HG02678 (cell line): Measurements from ENCODE around the gene DSEL.

Experiments
- ATAC-seq: cut with Tn5 transposase; IDR thresholded peaks from one replicate; pipeline ENCODE4 v1.9.1; 2021; ENCODE audit warnings: mild to moderate bottlenecking, moderate library complexity; ENCODE audit not compliant: unreplicated experiment

The DSEL gene

DNA sequence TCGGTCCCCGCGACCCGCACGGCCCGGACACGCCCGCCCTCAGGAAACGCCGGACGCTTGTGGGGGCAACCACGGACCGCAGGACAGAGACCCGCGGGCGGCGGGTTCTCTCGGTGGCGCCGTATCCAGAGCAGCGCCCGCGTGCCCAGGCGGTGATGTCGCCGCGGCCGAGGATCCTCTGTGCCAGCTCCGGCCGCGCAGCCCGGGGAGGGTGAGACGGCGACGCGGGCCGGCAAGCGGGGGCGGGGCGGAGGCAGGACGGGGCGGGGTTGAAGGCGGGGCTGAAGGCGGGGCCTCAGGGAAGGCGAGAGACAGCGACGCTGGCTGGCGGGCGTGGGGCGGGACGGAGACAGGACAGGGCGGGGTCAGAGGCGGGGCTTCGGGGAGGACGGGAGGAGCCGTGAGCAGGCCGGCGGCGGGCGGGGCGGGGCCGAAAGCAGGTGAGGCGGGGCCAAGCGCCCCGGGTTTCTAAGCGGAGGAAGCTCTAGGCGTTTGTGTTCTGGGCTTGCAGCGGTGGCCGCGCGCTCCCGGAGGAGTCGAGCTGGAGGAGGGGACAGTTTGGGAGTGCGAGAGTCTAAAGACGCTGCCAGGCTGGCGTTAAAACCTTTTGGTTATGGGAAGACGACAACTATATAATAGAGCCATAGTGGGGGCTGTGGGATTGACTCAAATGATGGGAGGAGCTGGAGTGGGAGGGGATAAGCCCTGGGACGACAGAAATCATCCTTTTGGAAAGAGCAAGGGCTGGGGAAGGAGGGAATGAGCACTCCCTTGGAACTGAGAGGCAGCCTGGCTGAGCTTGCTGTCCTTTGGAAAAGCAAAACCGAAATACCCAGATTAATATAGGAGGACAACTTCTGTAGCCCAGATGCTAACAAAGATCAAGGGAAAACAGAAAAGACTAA is at the start of gene DSEL:
Gene DSEL, minus strand, starts transcription at position 182 of the 905 bp plus-strand sequence. CDS start 2,112 bp downstream, outside the sequence.
- peak; percentile 96 for ATAC-seq

DNA sequence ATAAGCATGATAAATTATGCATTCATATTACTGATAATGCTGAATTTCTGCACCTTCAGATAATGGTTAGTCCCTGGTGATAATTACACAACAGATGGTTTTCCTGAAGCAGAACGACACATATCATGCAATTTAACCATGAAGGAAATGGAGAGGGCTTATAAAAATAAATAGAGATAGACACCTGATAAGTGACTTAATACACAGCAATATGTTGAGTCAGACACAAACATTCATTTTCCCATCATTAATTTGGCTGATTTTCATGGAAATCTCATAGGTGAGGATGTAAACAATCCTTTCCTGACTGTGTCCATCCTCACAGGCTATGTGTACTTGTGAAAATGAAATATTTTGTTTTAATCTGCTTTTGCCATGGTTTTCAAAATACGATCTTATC is 36.9 kb upstream of the DSEL start:
- ATAC-seq = no peak

DNA sequence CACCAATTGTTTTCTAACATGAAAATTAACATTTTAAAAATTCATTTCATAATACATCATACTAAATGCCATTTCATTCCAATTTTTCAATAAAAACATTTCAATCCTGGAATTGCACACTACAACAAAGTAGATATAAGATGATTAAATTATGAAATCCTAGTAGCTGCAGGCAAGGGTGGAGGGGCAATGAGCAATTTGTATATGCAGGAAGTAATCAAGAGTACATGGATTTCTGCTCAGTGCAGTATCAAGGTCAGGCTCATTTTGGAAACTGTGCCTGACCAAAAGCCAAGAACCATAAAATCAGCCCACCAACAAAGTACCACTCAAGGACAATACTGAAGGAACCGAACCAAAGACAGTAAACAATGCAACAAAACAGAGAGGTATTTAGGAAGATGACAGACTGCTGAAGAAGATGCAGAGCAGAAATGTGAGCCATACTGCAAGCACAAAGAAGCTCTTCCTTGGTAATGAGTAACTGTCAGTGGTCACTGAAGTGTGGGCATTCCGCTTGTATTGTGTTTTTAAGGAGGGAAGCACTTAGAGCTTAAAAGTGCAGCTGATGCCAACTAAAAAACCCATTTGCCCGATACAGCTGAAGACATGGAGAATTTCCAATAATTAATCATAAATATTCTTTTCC is 34.5 kb upstream of the DSEL start:
- no peak for ATAC-seq

DNA sequence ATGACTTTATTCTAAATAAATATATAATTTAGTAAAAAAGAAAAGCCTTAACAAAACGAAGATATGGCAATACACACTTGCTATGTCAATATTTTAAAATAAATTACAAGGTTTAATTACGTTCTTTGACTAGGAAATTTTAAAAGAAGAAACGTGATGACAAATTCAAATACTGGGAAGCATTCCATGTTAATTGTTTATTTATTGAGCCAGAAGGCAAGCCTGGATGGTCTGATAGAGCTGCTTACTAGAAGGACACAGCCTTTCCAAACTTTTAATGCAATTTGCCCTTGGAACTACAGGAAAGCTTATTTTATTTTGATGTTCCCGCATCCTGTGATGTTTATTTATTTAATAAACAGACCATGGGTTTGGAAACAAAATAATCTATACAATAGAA is 33.4 kb upstream of the DSEL start:
- no peak for ATAC-seq

DNA sequence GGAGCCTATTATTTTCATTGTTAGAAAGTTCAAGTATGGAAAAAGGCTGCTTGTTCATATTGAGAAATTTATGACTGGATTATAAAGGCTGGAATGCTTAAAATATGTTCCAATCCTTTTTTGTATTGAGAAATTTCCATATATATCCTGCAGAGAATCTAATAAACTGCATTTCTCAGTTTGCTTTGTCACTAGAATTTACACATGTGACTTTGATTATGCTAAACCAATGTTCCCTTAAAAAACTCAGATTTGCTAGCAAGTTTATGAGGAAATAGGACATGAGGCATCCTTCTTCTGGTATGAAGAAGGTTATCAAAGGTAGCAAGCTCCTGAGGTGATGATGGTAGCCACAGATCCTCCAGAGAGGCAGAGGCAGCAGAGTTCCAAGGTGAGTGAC is 29.2 kb upstream of the DSEL start:
- no peak for ATAC-seq

DNA sequence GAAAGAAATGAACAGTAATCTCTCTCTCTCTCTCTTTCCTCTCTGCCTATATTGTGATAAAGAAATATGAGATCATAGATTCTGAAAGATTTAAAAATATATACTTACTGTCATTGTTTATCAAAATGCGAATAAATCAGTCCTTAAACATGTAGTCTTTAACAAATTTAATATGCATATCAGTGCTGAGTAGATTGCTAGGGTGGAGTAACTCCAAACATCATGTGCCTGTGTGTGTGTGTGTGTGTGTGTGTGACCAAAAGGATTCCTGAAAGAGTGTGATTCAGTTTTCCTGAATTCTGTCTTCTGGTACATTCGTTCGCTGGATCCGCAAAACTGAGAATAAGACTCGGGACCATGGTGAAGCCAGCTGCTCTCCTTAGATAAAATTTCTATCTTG is 24.0 kb upstream of the DSEL start:
- ATAC-seq = no peak

DNA sequence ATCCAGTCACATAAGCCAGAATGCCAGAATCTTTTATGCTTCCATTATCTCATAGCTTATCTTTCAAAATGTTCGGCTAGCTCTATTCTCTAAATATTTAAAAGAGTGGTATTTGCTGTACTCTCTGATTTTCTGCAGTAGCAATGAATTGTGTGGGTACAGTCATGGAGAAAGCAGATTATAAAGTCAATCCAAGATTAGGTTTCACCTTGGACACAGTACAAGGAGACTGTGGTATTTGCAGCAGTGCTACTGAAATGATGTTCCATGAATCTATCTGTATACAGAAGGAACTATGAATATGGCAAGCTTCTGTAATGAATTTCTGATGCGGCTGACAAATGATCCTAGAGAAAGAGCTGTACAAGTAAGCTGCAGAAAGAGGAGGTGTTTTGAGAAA is 15.4 kb upstream of the DSEL start:
- ATAC-seq = no peak

DNA sequence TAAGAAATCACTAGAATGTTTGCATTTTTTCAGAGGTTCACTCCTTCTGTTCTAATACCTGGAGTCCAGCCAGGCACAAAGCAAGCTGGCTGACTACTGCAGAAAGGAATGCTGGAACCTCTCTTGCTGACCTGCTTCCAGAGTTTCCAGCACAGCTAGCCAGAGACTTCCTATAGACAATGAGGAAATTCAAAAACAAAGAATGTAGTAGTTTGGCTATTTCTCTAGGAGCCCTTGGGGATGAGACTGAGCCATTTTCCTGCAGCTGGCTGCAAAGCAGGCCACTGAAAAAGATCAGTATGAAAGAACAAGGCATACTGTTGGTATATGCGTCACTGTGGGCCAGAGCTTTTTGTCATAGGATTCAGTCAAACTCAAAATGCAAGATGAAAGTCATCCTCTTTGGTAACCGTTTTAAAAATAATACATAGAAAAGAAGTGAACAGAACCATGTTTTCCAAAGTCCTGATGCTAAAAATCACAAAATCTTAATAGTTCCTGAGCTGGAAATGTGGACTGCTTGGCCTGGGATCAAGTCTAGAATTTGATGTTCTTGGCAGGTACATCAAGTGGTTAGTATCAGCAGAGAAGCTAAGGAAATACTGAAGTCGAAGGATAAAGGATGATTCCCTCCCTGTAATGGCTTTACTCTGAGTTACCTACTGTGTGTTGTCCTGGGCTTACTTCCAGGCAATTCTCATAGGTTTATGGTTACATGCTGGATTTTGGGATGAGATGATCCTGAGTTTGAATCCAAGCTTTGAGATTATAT is 9.0 kb upstream of the DSEL start:
- no peak for ATAC-seq

DNA sequence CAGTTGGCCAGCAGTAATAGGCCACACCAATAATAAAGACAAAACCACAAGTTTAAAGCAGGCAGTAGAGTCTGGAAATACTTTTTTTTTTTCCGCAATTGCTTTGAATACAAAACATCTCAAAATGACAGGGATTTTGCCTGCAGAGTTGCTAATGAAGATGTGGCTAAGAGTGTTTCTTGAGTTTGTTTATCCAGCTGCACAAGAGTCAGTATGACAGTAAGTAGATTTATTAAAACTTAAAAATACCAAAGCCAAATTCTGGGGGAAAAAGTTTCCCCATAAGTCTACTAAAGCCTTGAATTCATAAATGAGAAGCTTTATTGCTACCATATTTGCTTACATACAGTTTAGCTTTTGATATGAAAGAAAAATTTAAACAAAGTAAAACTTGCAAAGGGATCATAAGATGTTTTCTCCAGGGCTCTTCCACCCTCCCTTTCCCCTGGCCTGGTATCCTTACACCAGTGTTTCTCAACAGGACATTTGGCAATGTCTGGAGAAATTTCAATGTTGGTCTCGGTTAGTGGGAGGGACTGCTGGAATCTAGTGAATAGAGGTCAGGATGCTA is 3.9 kb upstream of the DSEL start:
- ATAC-seq = no peak

DNA sequence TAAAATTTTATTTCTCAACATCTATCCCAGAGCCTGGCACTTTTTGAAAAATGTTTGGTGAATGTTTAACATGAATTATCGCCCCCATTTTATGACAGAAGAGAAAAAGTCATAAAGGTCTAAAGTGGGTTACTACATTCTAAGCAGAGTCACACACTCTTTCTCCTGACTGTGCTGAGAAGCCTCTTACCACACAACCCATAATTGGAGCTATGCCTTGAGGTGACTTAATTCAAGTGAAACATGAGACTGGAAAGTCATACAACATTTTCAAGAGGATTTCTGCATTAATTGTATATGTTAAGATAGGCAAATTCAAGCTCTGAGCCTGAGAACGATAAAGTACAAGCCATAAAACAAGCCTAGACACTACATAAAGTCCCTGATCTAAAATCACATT is 3.1 kb upstream of the DSEL start:
- ATAC-seq = no peak

DNA sequence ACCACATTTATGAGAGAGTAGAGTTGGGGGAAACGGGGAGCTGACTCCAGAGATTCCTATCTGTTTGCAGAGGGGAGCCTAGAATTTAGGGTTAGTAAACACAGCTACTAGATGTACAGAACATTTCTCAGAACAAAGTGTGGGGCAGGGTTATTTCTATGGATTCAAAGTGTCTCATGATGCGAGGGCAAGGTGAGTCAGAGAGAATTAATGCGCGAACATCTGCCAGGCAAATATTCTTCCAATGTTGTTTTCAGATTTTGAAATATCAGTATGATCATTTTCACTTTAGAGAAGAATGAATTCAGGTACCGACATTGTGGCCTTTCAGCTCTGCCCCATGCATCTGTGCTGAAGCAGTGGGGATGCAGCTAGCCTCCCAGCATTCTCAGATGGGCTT is 2.0 kb upstream of the DSEL start:
- ATAC-seq = no peak

DNA sequence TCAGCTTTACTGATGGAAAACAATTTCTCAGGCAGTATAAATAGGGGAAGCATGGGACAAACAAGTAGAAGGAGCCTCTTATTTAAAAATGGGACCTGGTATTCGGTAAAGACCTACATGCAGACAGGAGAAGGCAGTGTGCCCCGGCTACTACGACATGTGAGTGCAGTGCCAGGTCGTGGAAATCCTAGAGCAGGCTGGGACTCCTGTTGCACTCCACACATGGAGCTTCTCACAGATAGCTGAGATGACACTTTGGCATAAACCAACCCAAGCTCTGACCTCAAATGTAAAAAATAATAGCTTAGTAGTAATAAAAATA is 885 bp upstream of the DSEL start:
- ATAC-seq = no peak

DNA sequence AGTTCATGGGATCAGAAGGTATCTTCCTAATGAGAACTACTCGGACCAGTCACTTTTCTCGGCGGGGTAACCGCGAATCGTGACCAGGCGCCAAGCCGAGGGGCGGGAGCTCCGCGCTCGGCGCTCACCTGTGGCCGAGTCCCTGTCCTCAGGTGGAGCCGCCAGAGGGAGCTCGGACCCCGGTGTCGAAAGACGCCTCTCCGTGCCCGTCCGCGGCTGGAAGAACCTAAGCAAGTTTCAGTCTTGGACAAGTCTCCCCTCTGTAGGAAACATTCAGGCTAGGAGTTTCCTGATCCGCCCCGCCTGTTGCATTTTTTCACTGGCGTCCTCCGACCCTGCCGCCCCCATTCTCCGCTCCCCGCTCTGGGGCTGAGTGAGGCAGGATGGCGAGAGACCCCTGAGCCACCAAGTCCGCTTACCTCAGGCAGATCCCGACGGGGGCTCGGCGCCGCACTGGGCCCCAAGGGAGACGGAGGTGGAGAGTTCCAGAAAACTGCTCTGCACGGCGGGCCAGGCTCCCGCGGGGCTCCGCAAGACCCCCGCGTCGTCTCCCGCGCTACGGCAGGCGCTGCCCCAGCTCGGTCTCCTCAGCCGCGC is 480 bp downstream of the DSEL start:
- ATAC-seq = peak; percentile 27

DNA sequence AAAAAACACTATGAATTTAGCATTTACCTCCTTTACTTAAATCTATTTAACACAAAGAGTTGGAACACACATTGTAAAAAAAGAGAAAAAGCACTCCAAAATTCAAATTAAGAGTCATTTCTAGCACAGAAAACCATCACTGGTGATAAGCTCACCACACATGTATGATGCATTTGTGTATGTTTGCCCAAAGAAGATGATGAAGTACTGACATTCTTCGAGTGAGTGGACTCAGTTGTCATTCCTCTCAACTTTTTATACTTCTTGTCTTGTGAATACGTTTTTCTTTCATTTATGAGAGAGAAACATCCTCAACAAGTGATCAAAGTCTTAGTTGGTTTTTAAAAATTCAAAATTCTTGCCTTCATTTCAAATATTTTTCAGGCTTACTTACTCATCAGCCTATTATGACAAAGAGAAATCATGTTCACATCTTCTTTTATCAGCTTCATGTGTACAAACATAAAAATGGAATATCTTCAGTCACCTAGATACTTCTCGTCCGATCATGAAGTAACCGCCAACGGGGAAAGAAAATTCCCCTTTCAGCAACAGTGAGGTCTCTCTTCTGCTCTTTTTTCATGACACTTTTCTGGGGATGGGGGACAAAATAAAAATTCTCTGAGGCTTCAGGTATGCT is 1.5 kb downstream of the DSEL start:
- no peak for ATAC-seq

DNA sequence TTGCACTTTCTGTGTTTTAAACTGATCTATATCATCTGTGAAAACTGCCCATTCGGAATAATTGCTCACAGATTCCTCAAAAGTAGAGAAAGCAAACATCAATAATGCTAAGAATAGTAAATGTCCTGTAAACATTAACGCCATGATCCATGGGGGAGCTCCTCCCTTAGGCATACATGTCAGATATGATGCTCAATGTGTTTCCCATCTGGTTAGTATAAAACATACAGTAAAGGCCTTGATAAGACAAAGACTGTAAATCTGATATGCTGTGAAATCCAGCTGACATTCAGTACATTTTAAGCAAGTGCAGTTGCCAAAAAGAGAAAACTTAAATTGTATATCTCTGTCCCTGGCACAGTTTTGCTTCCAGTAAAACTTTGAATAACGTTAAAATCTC is 2.1 kb downstream of the DSEL start:
- no peak for ATAC-seq

DNA sequence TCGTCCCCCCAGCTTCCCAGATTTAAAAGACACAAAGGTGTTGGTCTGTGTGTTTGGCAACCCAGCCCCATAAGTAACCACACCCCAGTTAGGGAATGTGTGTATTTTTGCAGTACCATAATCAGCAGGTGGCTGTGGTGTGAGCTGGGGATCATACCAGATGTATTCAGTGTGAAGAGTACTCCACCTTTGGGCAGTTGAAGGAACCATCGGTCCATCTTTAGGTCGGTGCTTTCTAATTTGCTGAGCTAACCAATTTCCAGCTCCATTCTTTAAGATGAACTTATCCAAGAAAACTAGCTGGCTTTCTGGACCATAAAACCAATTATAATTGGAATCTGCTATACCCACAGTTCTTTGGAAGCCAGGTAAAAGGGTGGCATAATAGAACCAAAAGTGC is 3.2 kb downstream of the DSEL start:
- ATAC-seq = no peak

DNA sequence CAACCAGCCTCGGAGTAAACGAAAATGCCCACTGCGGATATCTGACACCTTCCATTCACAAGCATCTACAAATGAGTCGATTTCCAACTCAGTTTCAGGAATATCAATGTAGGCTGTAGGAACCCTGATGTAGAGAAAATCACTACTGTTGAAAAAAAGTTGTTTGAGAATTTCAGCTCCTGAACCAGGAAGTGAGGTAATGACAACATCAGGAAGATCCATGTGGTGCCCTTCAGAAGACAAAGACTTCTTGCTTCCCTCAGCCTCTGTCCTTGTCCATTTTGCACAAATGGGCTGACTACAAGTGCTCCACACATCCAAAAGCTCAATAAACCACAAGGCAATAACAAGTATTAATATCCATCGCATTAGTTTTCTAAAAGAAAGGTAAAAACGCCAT is 4.7 kb downstream of the DSEL start:
- no peak for ATAC-seq

DNA sequence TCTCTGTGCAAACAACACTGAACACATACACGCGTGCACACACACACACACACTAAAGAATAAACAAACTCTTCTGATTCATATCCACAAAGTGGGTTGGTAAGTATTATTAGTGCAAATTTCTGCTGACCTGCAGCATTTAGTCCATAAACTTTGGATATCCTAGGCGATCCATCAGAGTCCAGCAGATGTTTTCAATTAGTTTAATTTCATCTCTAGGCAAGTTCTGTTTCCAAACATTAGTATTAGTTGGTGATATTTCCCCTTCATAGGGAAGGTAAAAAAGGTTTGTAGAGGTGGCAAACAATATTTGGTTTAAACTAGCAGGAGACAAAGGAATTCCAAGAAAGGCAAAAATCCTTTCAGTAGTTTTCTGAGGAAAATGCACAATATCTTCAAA is 5.7 kb downstream of the DSEL start:
- ATAC-seq = no peak

DNA sequence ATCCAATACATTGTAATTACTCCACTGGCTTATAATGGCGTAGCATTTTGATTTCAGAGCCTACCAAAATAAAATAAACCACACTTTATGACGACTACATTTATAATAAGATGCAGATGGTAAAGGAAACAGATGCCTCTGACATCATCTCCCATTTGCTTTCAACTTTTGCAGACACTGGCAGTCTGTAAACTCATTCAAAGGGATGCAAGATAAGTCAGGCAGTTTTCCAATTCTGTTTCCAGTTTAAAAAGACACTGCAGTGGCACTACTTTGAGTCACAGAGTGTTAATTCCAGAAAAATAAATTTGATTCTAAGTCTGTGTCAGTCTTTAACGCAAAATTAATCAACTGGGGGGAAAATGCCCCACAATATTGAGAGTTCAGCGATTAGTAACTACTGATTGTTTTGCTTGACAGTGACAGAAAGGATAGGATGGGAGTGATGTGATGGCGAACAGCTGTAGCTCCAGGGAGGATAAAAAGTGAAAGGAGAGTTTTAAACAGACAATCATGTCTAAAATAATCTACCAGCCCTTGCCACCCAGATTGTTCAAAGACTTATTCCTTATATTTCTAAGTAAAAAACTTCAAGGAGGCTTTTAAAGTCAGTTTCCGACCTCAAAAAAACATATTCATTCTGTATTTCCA is 6.7 kb downstream of the DSEL start:
- ATAC-seq = no peak

DNA sequence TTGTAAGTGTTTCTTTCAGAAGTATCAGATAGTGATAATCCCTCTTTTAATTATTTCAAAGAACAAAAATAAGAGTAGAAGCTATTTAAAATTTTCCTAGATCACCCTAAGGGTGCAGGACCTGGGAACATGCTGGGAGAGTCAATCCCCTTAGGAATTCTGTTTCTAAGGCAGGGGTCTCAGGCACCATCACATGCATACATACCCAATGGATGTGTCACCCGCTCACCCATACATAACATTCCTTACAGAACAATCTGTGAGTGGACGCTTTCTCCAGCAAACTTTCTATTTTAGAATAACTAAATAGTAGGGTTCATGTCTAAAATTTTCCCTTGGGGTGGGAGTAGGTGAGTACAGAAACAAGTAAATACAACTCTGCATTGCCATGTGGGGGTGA is 8.4 kb downstream of the DSEL start:
- ATAC-seq = no peak
